Hair follicular keratinocyte (primary cell): ENCODE measurements around the gene CELF5. TPM values are rescaled to one million over a fixed set of nuclear protein-coding genes. Genes with fewer than 3 reads are reported as not detected.

Source experiments
- total RNA-seq: library from RNA; depleted of rRNA; stranded (reverse); fragments of >200 nt; gene quantifications from 2 replicates; pipeline ENCODE4 v1.2.3, GENCODE V29; 2015

The CELF5 gene
- total RNA-seq, result not detected in 2 replicates

DNA sequence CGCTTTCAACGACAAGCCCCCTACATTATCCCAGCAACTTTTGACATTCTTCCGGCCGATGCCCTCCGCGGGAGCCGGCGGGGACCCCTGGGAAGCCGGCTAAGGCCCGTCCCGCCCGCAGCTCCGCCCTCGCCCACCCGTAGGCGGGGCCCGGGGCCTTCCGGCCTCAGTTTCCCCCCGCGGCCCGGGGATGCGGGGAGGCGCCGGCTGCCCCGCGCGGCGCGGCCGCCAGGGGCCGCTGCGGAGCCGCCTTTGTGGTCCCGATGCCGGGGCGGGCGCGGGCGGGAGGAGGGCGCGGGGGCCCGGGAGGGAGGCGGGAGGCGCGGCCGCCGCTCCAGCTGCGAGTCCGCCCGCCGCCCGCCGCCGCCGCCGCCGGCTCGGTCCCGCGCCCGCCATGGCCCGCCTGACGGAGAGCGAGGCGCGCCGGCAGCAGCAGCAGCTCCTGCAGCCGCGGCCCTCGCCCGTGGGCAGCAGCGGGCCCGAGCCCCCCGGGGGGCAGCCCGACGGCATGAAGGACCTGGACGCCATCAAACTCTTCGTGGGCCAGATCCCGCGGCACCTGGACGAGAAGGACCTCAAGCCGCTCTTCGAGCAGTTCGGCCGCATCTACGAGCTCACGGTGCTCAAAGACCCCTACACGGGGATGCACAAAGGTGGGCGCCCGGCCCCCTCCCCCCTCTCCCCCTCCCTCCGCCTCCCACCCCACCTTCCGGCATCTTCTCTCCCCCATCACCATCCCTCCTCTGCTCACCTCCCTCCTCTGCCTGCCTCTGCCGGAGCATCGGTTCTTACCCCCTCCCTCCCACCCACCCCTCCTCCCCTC, at the start of gene CELF5:
Gene CELF5, plus strand, starts transcription at position 316 of the 823 bp plus-strand sequence. Its CDS starts 79 bp downstream, at position 395.

DNA sequence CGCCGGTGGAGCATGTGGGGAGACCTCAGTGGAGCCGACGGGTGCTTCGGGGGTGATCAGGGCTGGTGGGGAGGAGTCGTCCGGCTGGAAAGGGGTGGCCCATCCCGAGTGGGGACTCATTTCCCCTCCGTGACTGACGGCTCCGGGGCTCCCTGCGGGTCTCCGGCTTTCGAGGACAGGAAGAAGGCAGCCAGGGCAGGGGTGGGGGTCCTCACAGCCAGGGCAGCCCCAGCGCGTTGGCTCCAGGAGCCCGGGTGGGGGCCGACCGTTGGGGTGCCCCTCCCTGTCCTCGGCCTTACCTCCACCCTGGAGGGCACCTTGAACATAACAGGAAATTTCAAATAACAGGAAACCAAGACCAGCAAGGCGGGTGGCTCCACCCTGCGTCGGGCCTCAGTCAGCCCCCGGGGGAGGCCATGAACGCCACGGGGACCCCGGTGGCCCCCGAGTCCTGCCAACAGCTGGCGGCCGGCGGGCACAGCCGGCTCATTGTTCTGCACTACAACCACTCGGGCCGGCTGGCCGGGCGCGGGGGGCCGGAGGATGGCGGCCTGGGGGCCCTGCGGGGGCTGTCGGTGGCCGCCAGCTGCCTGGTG, 46.0 kb upstream of the CELF5 start, which contains the start of gene S1PR4:
Gene S1PR4, plus strand, starts transcription at position 393 of the 596 bp plus-strand sequence. Its CDS starts 24 bp downstream, at position 417.

DNA sequence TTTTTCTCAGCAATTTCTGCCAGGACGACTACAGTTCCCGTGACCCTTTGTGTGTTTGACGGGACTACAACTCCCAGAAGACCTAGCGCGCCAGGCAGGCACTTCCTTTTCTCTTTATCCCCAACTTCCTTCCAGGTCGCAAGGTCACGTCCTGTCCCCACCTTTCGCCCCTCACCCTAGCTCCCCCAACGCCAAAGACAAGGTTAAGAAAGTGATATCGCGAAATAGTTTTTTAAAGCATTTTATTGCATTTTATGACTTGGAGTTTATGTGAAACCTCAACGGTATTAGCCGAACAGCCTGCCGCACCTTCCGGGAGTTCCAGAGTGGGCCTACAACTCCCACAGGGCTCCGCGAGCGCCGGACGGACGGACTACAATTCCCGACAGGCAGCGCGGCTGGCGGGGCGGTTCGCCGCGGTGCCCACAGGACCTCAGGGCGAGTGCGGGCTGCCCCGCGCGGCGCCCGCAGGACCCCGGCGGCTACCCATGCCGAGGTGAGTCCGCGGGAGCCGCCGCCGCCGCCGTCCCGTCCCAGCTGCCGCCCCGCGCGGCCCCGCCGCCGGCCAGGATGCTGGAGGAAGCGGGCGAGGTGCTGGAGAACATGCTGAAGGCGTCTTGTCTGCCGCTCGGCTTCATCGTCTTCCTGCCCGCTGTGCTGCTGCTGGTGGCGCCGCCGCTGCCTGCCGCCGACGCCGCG, 38.9 kb upstream of the CELF5 start, which contains the start of gene NCLN:
Gene NCLN, plus strand, starts transcription at position 470 of the 699 bp plus-strand sequence. Its CDS starts 101 bp downstream, at position 571.

Other genes starting within 250 kb of the CELF5 start
- gene TLE6, start 247.1 kb upstream of the CELF5 start, total RNA-seq, result not detected in 2 replicates
- 0.11 and 1.5 TPM in 2 replicates for gene TLE2, start 195.4 kb upstream of the CELF5 start, total RNA-seq
- gene TLE5, start 162.2 kb upstream of the CELF5 start, total RNA-seq, result 255 and 333 TPM in 2 replicates
- 47.6 and 50.9 TPM in 2 replicates for gene GNA11, start 130.3 kb upstream of the CELF5 start, total RNA-seq
- 202 and 264 TPM in 2 replicates for gene GNA15, start 88.6 kb upstream of the CELF5 start, total RNA-seq
- 0.16 TPM in 1 of 2 replicates, not detected in the other for gene S1PR4, start 45.9 kb upstream of the CELF5 start, total RNA-seq
- 71.5 and 107 TPM in 2 replicates for gene NCLN, start 38.7 kb upstream of the CELF5 start, total RNA-seq
- gene NFIC, start 141.9 kb downstream of the CELF5 start, total RNA-seq, result 17.6 and 24.9 TPM in 2 replicates